ENCODE results near the gene IGSF3. TPM values are rescaled to one million over a fixed set of nuclear protein-coding genes. Genes with fewer than 3 reads are reported as not detected.
"Not testable (repeated sequence)": the region's sequence is repeated elsewhere in the genome, so short reads cannot be mapped to it uniquely, and the experiment has no call there.

IGSF3 gene
- total RNA-seq, 2 donors from 2014 or later: 3.3 to 4.9 TPM

DNA sequence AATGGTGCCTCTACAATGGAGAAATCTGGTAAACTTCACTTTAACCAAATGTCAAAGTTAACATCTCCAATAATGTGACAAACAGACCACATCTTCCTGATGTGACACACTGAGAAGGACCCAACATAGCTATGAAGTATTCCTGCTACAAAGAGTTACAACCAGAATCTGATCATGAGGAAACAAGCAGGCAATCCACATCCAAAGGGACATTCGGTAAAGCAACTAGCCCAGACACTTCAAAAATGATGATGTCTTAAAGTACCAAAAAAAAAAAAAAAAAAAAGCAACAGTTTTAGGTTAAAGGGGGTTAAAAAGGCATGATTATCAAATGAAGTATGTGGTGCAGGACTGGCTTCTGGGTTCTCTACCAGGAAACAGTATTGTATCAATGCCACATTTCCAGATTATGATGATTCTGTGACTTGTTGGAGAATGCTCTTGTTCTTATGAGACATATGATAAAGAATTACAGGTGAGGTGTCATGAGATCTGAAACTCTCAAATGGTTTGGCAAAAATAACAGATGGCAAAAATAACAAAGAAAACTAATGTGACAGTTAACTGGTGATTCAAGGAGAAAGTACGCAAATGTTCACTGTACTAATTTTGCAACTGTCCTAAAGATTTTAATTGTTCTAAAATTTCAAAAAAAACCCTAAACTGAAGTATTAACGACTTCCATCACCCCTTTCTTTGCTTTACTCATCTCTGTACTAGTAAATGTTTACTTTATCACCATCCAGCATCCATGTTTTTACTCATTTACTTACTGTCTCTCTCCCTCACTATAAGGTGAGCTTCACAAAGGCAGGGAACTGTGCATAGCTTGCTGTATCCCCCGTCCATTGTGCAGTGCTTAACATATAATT, 99.5 kb downstream of the IGSF3 start:
- peak overlapping the region; percentile 36 for H3K27ac Mint-ChIP-seq
- peaks cover 12% of the 10 kb centered on the region for H3K27me3 Mint-ChIP-seq (ENCODE audit: low read depth)
- peaks cover 66% of the 10 kb centered on the region for H3K4me1 Mint-ChIP-seq (ENCODE audit: low read depth)
- DNase-seq (no peak), ATAC-seq (replicated peaks in 1 of 2) (peak in 1 of 2 donors; percentile 14)
- H3K36me3 Mint-ChIP-seq (ENCODE audit: insufficient read depth in 2 of 2): peaks cover 15 to 23% of the 10 kb centered on the region in 2 donors
- peak overlapping the region; percentile 87 to 94 for H3K4me3 Mint-ChIP-seq
- H3K9me3 Mint-ChIP-seq: peaks cover 4 to 5% of the 10 kb centered on the region in 2 donors

DNA sequence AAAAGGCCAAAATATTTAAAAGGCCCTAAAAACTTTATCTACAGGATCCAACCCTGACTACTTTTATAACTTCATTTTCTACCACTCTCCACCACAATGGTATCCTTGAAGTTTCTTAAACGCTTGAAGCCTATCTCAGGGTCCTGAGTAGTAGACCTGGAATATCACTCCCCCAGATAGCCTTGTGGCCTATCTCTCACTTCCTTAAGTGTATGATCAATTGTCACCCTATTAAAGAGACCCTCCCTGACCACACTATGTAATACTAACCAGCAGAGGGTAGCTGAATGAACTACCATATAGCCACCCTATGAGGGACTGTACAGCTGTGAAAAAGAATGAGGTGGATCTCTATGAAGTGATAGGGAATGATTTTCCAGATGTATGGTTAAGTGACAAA, 102.3 kb downstream of the IGSF3 start:
- Mint-ChIP-seq H3K27ac (no peak overlapping the region), H3K4me1 (ENCODE audit: low read depth) (peaks cover 73% of the 10 kb centered on the region), H3K9me3 (peaks cover 4 to 9% of the 10 kb centered on the region in 2 donors), H3K36me3 (ENCODE audit: insufficient read depth in 2 of 2) (peaks cover 23 to 31% of the 10 kb centered on the region in 2 donors), H3K27me3 (ENCODE audit: low read depth) (no peaks in the 10 kb centered on the region), H3K4me3 (no peak overlapping the region)
- no peak for DNase-seq
- ATAC-seq (replicated peaks in 1 of 2): no peak

DNA sequence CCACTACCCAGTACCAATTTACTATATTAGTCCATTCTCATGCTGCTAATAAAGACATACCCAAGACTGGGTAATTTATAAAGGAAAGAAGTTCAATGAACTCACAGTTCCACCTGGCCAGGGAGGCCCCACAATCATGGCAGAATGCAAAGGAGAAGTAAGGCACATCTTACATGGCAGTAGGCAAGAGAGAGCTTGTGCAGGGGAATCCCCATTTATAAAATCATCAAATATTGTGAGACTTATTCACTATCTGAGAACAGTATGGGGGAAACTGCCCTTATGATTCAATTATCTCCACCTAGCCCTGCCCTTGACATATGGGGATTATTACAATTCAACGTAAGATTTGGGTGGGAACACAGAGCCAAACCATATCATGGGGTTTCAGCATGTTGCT, 103.1 kb downstream of the IGSF3 start:
- H3K9me3 Mint-ChIP-seq: peaks cover 4 to 9% of the 10 kb centered on the region in 2 donors
- H3K36me3 Mint-ChIP-seq (ENCODE audit: insufficient read depth in 2 of 2): peaks cover 20 to 32% of the 10 kb centered on the region in 2 donors
- peak overlapping the region; percentile 10 for H3K27ac Mint-ChIP-seq
- peaks cover 73% of the 10 kb centered on the region for H3K4me1 Mint-ChIP-seq (ENCODE audit: low read depth)
- DNase-seq: no peak
- no peak overlapping the region for H3K4me3 Mint-ChIP-seq
- ATAC-seq (replicated peaks in 1 of 2): no peak
- H3K27me3 Mint-ChIP-seq (ENCODE audit: low read depth): no peaks in the 10 kb centered on the region

DNA sequence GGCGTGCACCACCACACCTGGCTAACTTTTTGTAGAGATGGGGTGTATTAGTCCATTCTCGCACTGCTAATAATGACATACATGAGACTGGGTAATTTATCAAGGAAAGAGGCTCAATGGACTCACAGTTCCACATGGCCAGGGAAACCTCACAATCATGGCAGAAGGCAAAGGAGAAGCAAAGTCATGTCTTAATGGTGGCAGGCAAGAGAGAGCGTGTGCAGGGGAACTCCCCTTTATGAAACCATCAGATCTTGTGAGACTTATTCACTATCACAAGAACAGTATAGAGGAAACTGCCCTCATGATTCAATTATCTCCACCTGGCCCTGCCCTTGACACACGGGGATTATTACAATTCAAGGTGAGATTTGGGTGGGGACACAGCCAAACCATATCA, 105.1 kb downstream of the IGSF3 start:
- not testable (repeated sequence) for ATAC-seq (replicated peaks in 1 of 2)

DNA sequence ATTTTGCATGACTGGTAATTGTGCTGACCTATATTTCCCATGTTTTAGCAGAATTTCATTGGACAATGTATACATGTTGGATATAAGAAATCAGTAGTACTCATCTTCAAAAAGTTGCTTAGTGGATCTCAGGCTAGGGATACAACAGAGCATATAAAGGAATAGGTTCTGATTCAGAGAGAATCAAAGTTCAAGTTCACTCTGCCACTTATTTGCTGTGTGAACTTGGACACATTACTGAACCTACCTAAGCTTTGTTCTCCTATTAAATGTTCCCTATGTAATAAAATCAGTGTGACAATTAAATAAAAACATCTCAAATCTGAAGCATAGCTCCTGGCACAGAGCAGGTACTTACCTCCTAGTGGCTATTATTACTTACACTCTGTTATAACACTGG, 106.0 kb downstream of the IGSF3 start:
- Mint-ChIP-seq H3K27me3 (ENCODE audit: low read depth) (no peaks in the 10 kb centered on the region), H3K27ac (no peak overlapping the region), H3K4me3 (peak overlapping the region in 1 of 2 donors; percentile 3), H3K9me3 (peaks cover 4 to 9% of the 10 kb centered on the region in 2 donors), H3K36me3 (ENCODE audit: insufficient read depth in 2 of 2) (peaks cover 20 to 29% of the 10 kb centered on the region in 2 donors), H3K4me1 (ENCODE audit: low read depth) (peaks cover 82% of the 10 kb centered on the region)
- no peak for DNase-seq
- ATAC-seq (replicated peaks in 1 of 2): no peak

More for the DNA sequence above, 105.1 kb downstream of the IGSF3 start:
- H3K27ac Mint-ChIP-seq; H3K4me3 Mint-ChIP-seq; H3K27me3 Mint-ChIP-seq (ENCODE audit: low read depth); DNase-seq; H3K9me3 Mint-ChIP-seq: not testable (repeated sequence)
- Mint-ChIP-seq H3K36me3 (ENCODE audit: insufficient read depth in 2 of 2) (peaks cover 20 to 32% of the 10 kb centered on the region in 2 donors), H3K4me1 (ENCODE audit: low read depth) (peaks cover 73% of the 10 kb centered on the region)

DNA sequence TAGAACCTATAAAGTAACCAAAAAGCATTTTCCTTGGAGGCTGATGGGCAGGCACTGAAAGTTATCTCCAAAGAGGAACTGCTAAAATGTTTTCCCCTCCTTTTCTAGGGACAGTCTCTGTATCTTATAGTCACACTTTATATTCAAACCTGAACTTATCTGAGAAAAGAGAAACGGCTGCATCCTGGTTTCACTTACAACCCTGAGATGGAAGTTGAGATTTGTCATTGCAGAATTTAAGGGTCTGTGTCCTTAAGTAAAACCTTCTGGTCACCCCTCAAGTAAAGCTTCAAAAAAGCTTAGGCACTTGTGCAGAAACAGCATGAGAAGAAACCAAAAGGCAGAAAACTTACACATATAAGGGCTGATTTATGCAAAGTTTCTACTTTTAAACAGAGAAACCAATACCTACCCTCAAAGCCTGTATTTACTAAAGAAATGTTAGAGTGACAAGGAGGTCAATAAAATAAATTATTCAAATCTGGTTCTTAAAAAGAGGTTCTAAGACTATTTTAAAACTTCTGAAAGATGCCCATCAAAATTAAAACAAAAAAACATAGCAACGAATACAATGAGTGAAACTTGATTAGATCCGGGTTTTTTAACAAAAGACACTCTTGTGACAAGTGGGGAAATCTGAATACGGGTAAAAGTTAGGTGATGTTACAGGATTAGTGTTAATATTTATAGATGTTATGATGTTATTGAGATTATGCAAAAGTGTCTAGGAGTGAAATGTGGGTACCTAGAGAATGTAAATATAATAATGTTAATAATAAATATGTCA, 106.6 kb downstream of the IGSF3 start:
- peak overlapping the region; percentile 4 to 70 for H3K4me3 Mint-ChIP-seq
- peaks cover 20 to 27% of the 10 kb centered on the region in 2 donors for H3K36me3 Mint-ChIP-seq (ENCODE audit: insufficient read depth in 2 of 2)
- no peak for ATAC-seq (replicated peaks in 1 of 2)
- peaks cover 83% of the 10 kb centered on the region for H3K4me1 Mint-ChIP-seq (ENCODE audit: low read depth)
- H3K9me3 Mint-ChIP-seq: peaks cover 4 to 9% of the 10 kb centered on the region in 2 donors
- H3K27me3 Mint-ChIP-seq (ENCODE audit: low read depth): no peaks in the 10 kb centered on the region
- peak overlapping the region; percentile 70 for H3K27ac Mint-ChIP-seq
- DNase-seq: no peak

DNA sequence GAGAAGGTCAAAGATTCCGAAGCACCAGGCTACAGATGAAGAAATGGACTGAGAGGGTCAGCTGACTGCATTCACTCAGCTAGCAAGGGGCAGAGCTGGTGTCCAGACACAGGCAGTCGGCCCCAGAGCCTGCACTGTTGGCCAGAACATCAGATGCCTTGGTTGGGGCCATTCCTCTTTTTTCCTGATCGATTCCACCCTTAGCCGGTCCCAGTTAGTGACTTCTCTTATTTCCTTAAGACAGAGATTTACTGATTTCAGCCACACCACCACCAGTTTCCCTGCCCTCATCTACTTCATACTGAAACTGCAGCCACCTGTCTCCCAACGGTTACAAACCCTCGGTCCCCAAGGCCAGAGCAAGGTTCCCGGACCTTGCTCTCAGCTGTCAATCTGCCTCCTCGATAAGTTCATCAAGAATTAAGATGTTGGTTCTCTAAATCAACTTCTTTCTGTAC, 108.2 kb downstream of the IGSF3 start:
- Mint-ChIP-seq H3K27ac (peak overlapping the region; percentile 90), H3K27me3 (ENCODE audit: low read depth) (no peaks in the 10 kb centered on the region), H3K9me3 (peaks cover 4 to 8% of the 10 kb centered on the region in 2 donors), H3K36me3 (ENCODE audit: insufficient read depth in 2 of 2) (peaks cover 14 to 19% of the 10 kb centered on the region in 2 donors), H3K4me3 (peak overlapping the region; percentile 55 to 82), H3K4me1 (ENCODE audit: low read depth) (peaks cover 87% of the 10 kb centered on the region)
- ATAC-seq (replicated peaks in 1 of 2): no peak
- DNase-seq: no peak

DNA sequence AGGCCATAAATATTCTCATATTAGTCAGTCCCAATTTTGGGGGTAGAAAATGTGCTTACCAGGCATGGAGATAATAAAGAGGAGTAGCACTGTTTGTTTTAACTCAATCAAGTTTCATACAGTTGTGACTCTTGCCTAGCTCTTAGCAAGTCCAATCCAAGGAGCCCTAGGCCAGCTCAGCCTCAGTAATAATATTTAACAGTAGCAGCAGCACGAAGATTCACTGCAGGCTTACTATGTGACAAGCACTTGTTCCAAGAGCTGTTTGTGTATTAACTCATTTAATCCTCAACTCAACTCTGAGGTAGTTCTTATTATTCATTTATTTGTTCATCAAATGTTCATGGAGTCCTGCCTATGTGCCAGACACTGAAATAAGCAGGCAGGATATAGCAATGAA, 109.0 kb downstream of the IGSF3 start:
- H3K9me3 Mint-ChIP-seq: peaks cover 0 to 4% of the 10 kb centered on the region in 2 donors
- H3K36me3 Mint-ChIP-seq (ENCODE audit: insufficient read depth in 2 of 2): peaks cover 10 to 13% of the 10 kb centered on the region in 2 donors
- H3K27me3 Mint-ChIP-seq (ENCODE audit: low read depth): no peaks in the 10 kb centered on the region
- DNase-seq (no peak), ATAC-seq (replicated peaks in 1 of 2) (no peak)
- H3K4me3 Mint-ChIP-seq: peak overlapping the region; percentile 64 to 82
- peak overlapping the region; percentile 90 for H3K27ac Mint-ChIP-seq
- H3K4me1 Mint-ChIP-seq (ENCODE audit: low read depth): peaks cover 87% of the 10 kb centered on the region

DNA sequence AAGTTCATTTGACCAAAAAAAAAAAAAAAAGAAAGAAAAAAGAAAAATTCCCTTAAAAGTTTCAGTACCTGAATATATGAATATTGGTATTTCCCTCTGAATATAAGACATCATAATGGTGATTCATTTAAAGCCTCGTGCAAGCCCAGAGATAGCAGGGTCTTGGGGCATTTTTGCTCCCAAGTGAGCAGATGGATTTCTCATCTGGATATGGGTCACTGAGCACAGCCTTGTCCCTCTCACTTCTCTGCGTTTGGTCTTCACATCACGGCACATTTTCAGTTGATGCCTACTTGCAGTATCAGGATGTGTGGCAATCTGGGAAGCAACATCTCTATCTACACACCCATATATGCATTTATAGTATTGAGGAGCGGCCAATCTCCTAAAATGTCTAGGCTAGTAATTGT, 109.4 kb downstream of the IGSF3 start:
- ATAC-seq (replicated peaks in 1 of 2) (peak in 1 of 2 donors; percentile 25), DNase-seq (no peak)
- Mint-ChIP-seq H3K9me3 (peaks cover 0 to 4% of the 10 kb centered on the region in 2 donors), H3K27ac (peak overlapping the region; percentile 90), H3K36me3 (ENCODE audit: insufficient read depth in 2 of 2) (peaks cover 10 to 12% of the 10 kb centered on the region in 2 donors), H3K4me3 (peak overlapping the region; percentile 64 to 82), H3K4me1 (ENCODE audit: low read depth) (peaks cover 91% of the 10 kb centered on the region), H3K27me3 (ENCODE audit: low read depth) (no peaks in the 10 kb centered on the region)

DNA sequence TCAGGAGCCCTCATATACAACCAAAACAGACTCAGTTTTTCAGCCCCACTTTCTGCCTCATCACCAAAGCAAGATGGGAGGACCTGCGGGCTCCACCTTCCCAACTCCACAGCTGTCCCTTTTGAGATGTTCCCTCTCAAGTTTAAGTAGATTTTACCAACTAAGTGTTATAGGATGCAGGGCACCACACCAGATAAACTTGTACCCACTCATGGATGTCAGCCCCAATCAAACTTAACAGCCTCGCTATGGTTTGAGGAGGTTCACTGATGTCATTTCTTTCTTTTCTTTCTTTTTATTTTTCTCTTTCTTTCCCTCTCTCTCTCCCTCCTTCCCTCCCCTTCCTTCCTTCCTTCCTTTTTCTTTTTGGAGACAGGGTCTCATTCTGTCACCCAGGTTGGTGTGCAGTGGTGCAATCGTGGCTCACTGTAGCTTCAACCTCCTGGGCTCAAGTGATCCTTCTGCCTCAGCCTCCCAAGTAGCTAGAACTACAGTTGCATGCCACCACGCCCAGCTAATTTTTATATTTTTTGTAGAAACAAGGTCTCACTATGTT, 110.1 kb downstream of the IGSF3 start:
- peak overlapping the region; percentile 90 for H3K27ac Mint-ChIP-seq
- H3K4me1 Mint-ChIP-seq (ENCODE audit: low read depth): peaks cover 88% of the 10 kb centered on the region
- peaks cover 4 to 7% of the 10 kb centered on the region in 2 donors for H3K36me3 Mint-ChIP-seq (ENCODE audit: insufficient read depth in 2 of 2)
- H3K9me3 Mint-ChIP-seq: peaks cover 0 to 1% of the 10 kb centered on the region in 2 donors
- ATAC-seq (replicated peaks in 1 of 2) (no peak), DNase-seq (no peak)
- H3K4me3 Mint-ChIP-seq: peak overlapping the region; percentile 64 to 82
- no peaks in the 10 kb centered on the region for H3K27me3 Mint-ChIP-seq (ENCODE audit: low read depth)

DNA sequence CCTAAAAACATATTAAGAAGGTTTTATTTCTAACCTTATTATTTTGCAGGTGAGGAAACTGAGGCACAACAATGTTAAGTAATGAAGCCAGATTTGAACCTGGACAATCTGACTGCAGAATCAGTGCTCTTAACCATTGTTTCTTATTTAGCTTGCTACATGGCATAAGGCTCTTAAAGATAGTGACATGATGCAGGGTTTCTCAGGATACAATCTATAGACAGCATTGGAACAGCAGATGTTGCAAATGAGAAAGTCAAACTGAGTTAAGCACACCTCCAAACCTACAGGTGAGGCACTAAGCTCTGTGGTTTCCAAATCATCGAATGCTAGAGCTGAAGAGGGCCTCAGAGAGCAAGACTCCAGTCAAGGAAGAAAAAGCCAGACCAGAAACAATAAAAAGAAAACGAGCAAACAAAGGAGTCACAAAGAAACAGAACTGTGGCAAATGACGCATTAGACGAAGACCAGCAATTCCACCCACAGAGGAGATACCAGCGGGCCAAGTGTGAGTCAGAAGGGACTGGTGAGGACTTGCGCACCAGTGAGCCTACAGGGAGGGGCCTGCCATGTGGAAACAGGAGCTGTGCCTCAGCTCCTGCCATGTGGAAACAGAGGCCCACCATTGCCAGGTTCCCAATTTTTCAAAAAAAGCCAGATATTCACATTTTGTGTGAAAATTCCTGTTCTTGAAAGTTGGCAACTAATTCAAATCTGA, 111.1 kb downstream of the IGSF3 start:
- H3K27me3 Mint-ChIP-seq (ENCODE audit: low read depth): no peaks in the 10 kb centered on the region

DNA sequence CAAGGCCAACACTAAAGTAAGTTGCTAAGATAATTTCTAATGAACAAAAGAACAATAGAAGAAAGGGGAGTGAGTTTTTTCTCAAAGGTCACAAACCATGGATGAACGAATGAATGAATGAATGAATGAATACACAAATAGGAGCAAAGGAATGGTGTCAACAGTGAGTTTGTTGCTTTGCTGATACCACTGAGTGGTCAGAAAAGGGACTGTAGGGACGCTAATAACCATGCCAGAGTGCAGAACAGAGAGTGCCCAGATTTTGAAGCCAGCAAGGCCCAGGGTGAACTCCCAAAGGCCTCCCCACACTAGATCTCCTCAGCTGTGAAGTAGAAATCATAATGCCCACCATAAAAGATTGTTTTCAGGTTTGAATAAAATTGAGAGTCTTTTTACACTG, 112.6 kb downstream of the IGSF3 start:
- DNase-seq (no peak), ATAC-seq (replicated peaks in 1 of 2) (no peak)
- Mint-ChIP-seq H3K36me3 (ENCODE audit: insufficient read depth in 2 of 2) (peaks cover 2 to 13% of the 10 kb centered on the region in 2 donors), H3K27me3 (ENCODE audit: low read depth) (no peaks in the 10 kb centered on the region), H3K4me3 (peak overlapping the region in 1 of 2 donors; percentile 31), H3K27ac (peak overlapping the region; percentile 49), H3K4me1 (ENCODE audit: low read depth) (peaks cover 84% of the 10 kb centered on the region), H3K9me3 (no peaks in the 10 kb centered on the region)

More for the DNA sequence above, 111.1 kb downstream of the IGSF3 start:
- peaks cover 88% of the 10 kb centered on the region for H3K4me1 Mint-ChIP-seq (ENCODE audit: low read depth)
- DNase-seq (peak; percentile 81 to 89), ATAC-seq (replicated peaks in 1 of 2) (peak; percentile 95 to 97)
- H3K4me3 Mint-ChIP-seq: peak overlapping the region; percentile 0 to 11
- peaks cover 2 to 8% of the 10 kb centered on the region in 2 donors for H3K36me3 Mint-ChIP-seq (ENCODE audit: insufficient read depth in 2 of 2)
- no peaks in the 10 kb centered on the region for H3K9me3 Mint-ChIP-seq
- peak overlapping the region; percentile 14 for H3K27ac Mint-ChIP-seq

All from activated T-cell treated with anti-CD3 and anti-CD28 coated beads, Interleukin-2, amount 50 U/mL, for 72 hours (primary cell).